Ishikawa (cell line): Measurements from ENCODE around the gene PRR5L.

ENCODE experiments used
- CEBPB ChIP-seq: IDR thresholded peaks from 2 replicates; pipeline ENCODE4 v1.6.1; 2012
- CREB1 ChIP-seq: IDR thresholded peaks from 2 replicates; pipeline ENCODE4 v1.6.1; 2012; ENCODE audit warnings: low read depth
- EGR1 ChIP-seq: IDR thresholded peaks from 2 replicates; pipeline ENCODE4 v1.6.1; 2012
- EP300 ChIP-seq: IDR thresholded peaks from 2 replicates; pipeline ENCODE4 v1.6.1; 2012; ENCODE audit warnings: borderline replicate concordance
- FOXM1 ChIP-seq: IDR thresholded peaks from 2 replicates; pipeline ENCODE4 v1.6.1; 2012; ENCODE audit warnings: low read depth, borderline replicate concordance
- MAX ChIP-seq: IDR thresholded peaks from 2 replicates; pipeline ENCODE4 v1.6.1; 2012
- NFIC ChIP-seq: IDR thresholded peaks from 2 replicates; pipeline ENCODE4 v1.6.1; 2012
- RAD21 ChIP-seq: IDR thresholded peaks from 2 replicates; pipeline ENCODE4 v1.6.1; 2012; ENCODE audit warnings: low read depth
- REST ChIP-seq: IDR thresholded peaks from 2 replicates; pipeline ENCODE4 v1.6.1; 2012; ENCODE audit warnings: low read depth, mild to moderate bottlenecking
- TAF1 ChIP-seq: IDR thresholded peaks from 2 replicates; pipeline ENCODE4 v1.6.1; 2012; ENCODE audit warnings: low read depth, mild to moderate bottlenecking
- TCF12 ChIP-seq: IDR thresholded peaks from 2 replicates; pipeline ENCODE4 v1.6.1; 2012; ENCODE audit warnings: low read depth
- TEAD4 ChIP-seq: IDR thresholded peaks from 2 replicates; pipeline ENCODE4 v1.6.1; 2012
- USF1 ChIP-seq: IDR thresholded peaks from 2 replicates; pipeline ENCODE4 v1.6.1; 2012
- YY1 ChIP-seq: IDR thresholded peaks from 2 replicates; pipeline ENCODE4 v1.6.1; 2012; ENCODE audit warnings: low read depth
- ZBTB7A ChIP-seq: IDR thresholded peaks from 2 replicates; pipeline ENCODE4 v1.6.1; 2012; ENCODE audit warnings: low read depth

PRR5L gene

GRCh38 chr11:36411202-36411640, 115.1 kb downstream of the PRR5L start:
- TF ChIP-seq YY1 (no peak), FOXM1 (no peak), TAF1 (no peak), MAX (no peak), REST (no peak), ZBTB7A (no peak)

GRCh38 chr11:36412781-36413383, 116.8 kb downstream of the PRR5L start:
- TF ChIP-seq TEAD4 = no peak
- no peak for TF ChIP-seq MAX

- TF ChIP-seq REST = no peak
- TF ChIP-seq EP300 = no peak
- TF ChIP-seq TAF1 = no peak
- no peak for TF ChIP-seq TCF12
Measured at GRCh38 chr11:36417154-36417553, 121.1 kb downstream of the PRR5L start.

- TF ChIP-seq YY1 (no peak), TCF12 (no peak)
Measured at GRCh38 chr11:36419791-36420424, 123.8 kb downstream of the PRR5L start.

GRCh38 chr11:36421546-36422155, 125.6 kb downstream of the PRR5L start:
- no peak for TF ChIP-seq ZBTB7A
- no peak for TF ChIP-seq TEAD4
- no peak for TF ChIP-seq TAF1
- no peak for TF ChIP-seq USF1
- TF ChIP-seq YY1 = no peak
- TF ChIP-seq REST = no peak
- no peak for TF ChIP-seq EP300
- no peak for TF ChIP-seq MAX
- no peak for TF ChIP-seq FOXM1
- TF ChIP-seq CEBPB = no peak
- TF ChIP-seq RAD21 = no peak
- no peak for TF ChIP-seq NFIC
- no peak for TF ChIP-seq CREB1
- TF ChIP-seq EGR1 = no peak
- no peak for TF ChIP-seq TCF12
